SU-DHL-6 (cell line): ENCODE results near the gene ZNF689.

Experiments used
- H2AFZ ChIP-seq: fragments of 200-600 bp; sonication (generic); 2 replicates; pipeline ENCODE4 v1.6.1; 2014; ENCODE audit warnings: low read depth, mild to moderate bottlenecking, moderate library complexity, mixed read lengths, antibody characterized with exemption, low read length; ENCODE audit not compliant: severe bottlenecking
- H3F3A ChIP-seq: fragments of 200-600 bp; shearing (Covaris generic); 2 replicates; pipeline ENCODE4 v1.6.0; 2016; ENCODE audit warnings: antibody characterized with exemption, mild to moderate bottlenecking; ENCODE audit not compliant: insufficient read depth
- H3K27ac ChIP-seq: fragments of 200-600 bp; sonication (generic); 2 replicates; pipeline ENCODE4 v1.5.1; 2016; ENCODE audit warnings: low read depth, mild to moderate bottlenecking, low read length, moderate library complexity, mixed read lengths
- H3K27me3 ChIP-seq: fragments of 200-600 bp; sonication (generic), shearing (Covaris generic); 2 replicates; pipeline ENCODE4 v1.6.0; 2014; ENCODE audit warnings: mild to moderate bottlenecking, low read length
- H3K36me3 ChIP-seq: fragments of 200-600 bp; sonication (generic); 2 replicates; pipeline ENCODE4 v1.6.1; 2014; ENCODE audit warnings: mild to moderate bottlenecking, low read length, mixed read lengths
- H3K4me2 ChIP-seq: fragments of 300-600, 200-600 bp; shearing (Covaris generic), sonication (generic); 2 replicates; pipeline ENCODE4 v1.6.0; 2014; ENCODE audit warnings: low read length, low read depth, mild to moderate bottlenecking; ENCODE audit not compliant: poor library complexity, severe bottlenecking
- H3K4me3 ChIP-seq: fragments of 200-600 bp; sonication (generic); 2 replicates; pipeline ENCODE4 v1.5.1; 2014; ENCODE audit warnings: antibody characterized with exemption, low read length, mild to moderate bottlenecking, mixed read lengths; ENCODE audit not compliant: insufficient read depth, poor library complexity, severe bottlenecking
- H3K79me2 ChIP-seq: fragments of 200-600 bp; sonication (generic); 2 replicates; pipeline ENCODE4 v1.6.1; 2014; ENCODE audit warnings: mild to moderate bottlenecking, low read length, moderate library complexity; ENCODE audit not compliant: insufficient read depth
- H3K9ac ChIP-seq: fragments of 200-600 bp; sonication (generic); 2 replicates; pipeline ENCODE4 v1.7.0; 2014; ENCODE audit warnings: mild to moderate bottlenecking, low read length
- H3K9me2 ChIP-seq: fragments of 200-600 bp; sonication (generic); replicated peaks from 2 replicates; pipeline ENCODE4 v1.6.1; 2014; ENCODE audit warnings: low read length; ENCODE audit not compliant: insufficient read depth
- H3K9me3 ChIP-seq: fragments of 200-600 bp; sonication (generic); 2 replicates; pipeline ENCODE4 v1.6.1; 2014; ENCODE audit warnings: low read length, mixed read lengths; ENCODE audit not compliant: insufficient read depth
- H4K20me1 ChIP-seq: fragments of 200-600 bp; sonication (generic); 2 replicates; pipeline ENCODE4 v1.6.1; 2014; ENCODE audit warnings: low read depth, mild to moderate bottlenecking, antibody characterized with exemption, low read length, moderate library complexity, mixed read lengths
- EZH2phosphoT487 ChIP-seq: fragments of 200-600 bp; sonication (generic), shearing (Covaris generic); conservative IDR thresholded peaks from 2 replicates; pipeline ENCODE4 v1.6.1; 2018; ENCODE audit warnings: mild to moderate bottlenecking, antibody characterized with exemption, low read length, moderate library complexity, mixed read lengths
- TF ChIP-seq, protein P1 (sequence below): fragments of 200-600 bp; sonication (generic); IDR thresholded peaks from one replicate; pipeline ENCODE4 v1.5.1; 2017; ENCODE audit warnings: antibody characterized with exemption, mild to moderate bottlenecking, low read length, moderate library complexity; ENCODE audit not compliant: insufficient read depth, poor library complexity, severe bottlenecking

ZNF689 gene

DNA sequence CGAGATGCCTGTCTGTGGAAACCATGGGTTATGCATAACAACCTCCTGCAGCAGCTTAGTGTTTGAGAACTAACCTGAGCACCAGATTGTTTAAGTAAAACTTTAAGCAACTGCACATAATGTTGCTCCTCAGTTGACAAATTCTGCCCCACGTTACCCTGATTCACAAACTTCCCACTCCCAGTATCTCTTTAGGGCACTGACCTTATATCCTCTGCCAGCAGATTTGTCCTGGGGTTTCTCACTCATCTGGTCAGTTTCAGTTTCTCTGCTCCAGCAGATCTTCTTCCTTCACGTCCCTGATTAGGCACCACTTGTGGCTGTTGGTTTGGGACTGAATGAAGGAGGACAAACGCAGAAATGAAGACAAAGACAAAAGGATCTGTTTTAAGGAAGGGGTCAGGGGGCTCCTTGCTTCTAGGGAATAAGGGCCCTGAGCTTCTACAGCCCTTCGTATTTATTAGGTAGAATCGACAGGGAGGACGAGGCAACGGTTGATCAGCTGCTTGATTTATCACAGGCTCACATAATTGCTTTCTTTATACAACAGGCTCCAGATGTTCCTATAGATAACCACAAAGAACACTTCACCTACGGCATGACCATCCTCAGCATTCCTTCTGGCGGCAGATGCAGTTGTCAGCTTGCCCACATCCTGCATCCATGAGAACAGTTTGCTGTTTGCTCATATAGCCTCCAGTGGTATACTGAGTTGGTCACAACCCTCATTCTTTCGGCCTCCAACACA, 13.5 kb upstream of the ZNF689 start:
- Histone ChIP-seq H3K9me2 (no peaks in the 10 kb centered on the region), H3K36me3 (no peaks in the 10 kb centered on the region), H3K27me3 (no peaks in the 10 kb centered on the region), H3K4me3 (no peak overlapping the region), H3K9me3 (no peaks in the 10 kb centered on the region), H3F3A (no peaks in the 10 kb centered on the region), H3K4me2 (no peak overlapping the region), H3K9ac (no peak overlapping the region), H3K79me2 (no peaks in the 10 kb centered on the region), H4K20me1 (no peaks in the 10 kb centered on the region), H2AFZ (no peak overlapping the region), H3K27ac (no peak overlapping the region)
- TF ChIP-seq EZH2phosphoT487, result no peak

GRCh38 chr16:30622455-30623032, 12.4 kb upstream of the ZNF689 start:
- Histone ChIP-seq H3K9me3 (no peaks in the 10 kb centered on the region), H3K9ac (no peak overlapping the region), H3K4me2 (no peak overlapping the region)

GRCh38 chr16:30621765-30622164, 11.6 kb upstream of the ZNF689 start:
- no peaks in the 10 kb centered on the region for H3K36me3 ChIP-seq
- no peaks in the 10 kb centered on the region for H4K20me1 ChIP-seq
- no peak overlapping the region for H2AFZ ChIP-seq
- no peaks in the 10 kb centered on the region for H3K9me2 ChIP-seq
- no peak overlapping the region for H3K27ac ChIP-seq
- H3F3A ChIP-seq, result no peaks in the 10 kb centered on the region
- no peak overlapping the region for H3K9ac ChIP-seq
- no peaks in the 10 kb centered on the region for H3K9me3 ChIP-seq
- no peak overlapping the region for H3K4me2 ChIP-seq
- H3K4me3 ChIP-seq, result no peak overlapping the region
- no peak for TF ChIP-seq EZH2phosphoT487
- TF ChIP-seq, protein P1, sequence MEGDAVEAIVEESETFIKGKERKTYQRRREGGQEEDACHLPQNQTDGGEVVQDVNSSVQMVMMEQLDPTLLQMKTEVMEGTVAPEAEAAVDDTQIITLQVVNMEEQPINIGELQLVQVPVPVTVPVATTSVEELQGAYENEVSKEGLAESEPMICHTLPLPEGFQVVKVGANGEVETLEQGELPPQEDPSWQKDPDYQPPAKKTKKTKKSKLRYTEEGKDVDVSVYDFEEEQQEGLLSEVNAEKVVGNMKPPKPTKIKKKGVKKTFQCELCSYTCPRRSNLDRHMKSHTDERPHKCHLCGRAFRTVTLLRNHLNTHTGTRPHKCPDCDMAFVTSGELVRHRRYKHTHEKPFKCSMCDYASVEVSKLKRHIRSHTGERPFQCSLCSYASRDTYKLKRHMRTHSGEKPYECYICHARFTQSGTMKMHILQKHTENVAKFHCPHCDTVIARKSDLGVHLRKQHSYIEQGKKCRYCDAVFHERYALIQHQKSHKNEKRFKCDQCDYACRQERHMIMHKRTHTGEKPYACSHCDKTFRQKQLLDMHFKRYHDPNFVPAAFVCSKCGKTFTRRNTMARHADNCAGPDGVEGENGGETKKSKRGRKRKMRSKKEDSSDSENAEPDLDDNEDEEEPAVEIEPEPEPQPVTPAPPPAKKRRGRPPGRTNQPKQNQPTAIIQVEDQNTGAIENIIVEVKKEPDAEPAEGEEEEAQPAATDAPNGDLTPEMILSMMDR, result no peak
- H3K27me3 ChIP-seq, result no peaks in the 10 kb centered on the region
- no peaks in the 10 kb centered on the region for H3K79me2 ChIP-seq

More at GRCh38 chr16:30622455-30623032, 12.4 kb upstream of the ZNF689 start:
- TF ChIP-seq, protein P1, result no peak
- no peak for TF ChIP-seq EZH2phosphoT487
- Histone ChIP-seq H3K27ac (no peak overlapping the region), H2AFZ (no peak overlapping the region), H3K4me3 (no peak overlapping the region), H3K9me2 (no peaks in the 10 kb centered on the region), H3K36me3 (no peaks in the 10 kb centered on the region), H3K27me3 (no peaks in the 10 kb centered on the region), H3K79me2 (no peaks in the 10 kb centered on the region), H4K20me1 (no peaks in the 10 kb centered on the region), H3F3A (no peaks in the 10 kb centered on the region)

- H3K4me3 ChIP-seq, result no peak overlapping the region
- no peak overlapping the region for H2AFZ ChIP-seq
- TF ChIP-seq, protein P1, result no peak
- no peak for TF ChIP-seq EZH2phosphoT487
- no peaks in the 10 kb centered on the region for H3K79me2 ChIP-seq
- H3K9ac ChIP-seq, result no peak overlapping the region
- H4K20me1 ChIP-seq, result no peaks in the 10 kb centered on the region
- no peaks in the 10 kb centered on the region for H3F3A ChIP-seq
- H3K36me3 ChIP-seq, result no peaks in the 10 kb centered on the region
- H3K9me3 ChIP-seq, result no peaks in the 10 kb centered on the region
- H3K27ac ChIP-seq, result no peak overlapping the region
- no peaks in the 10 kb centered on the region for H3K27me3 ChIP-seq
- H3K4me2 ChIP-seq, result no peak overlapping the region
- no peaks in the 10 kb centered on the region for H3K9me2 ChIP-seq
Observed at GRCh38 chr16:30620169-30620568, 10.0 kb upstream of the ZNF689 start.
